ENCODE results near the gene CENPVL2.
"Not testable (repeated sequence)": the region's sequence is repeated elsewhere in the genome, so short reads cannot be mapped to it uniquely, and the experiment has no call there.

Gene CENPVL2

DNA sequence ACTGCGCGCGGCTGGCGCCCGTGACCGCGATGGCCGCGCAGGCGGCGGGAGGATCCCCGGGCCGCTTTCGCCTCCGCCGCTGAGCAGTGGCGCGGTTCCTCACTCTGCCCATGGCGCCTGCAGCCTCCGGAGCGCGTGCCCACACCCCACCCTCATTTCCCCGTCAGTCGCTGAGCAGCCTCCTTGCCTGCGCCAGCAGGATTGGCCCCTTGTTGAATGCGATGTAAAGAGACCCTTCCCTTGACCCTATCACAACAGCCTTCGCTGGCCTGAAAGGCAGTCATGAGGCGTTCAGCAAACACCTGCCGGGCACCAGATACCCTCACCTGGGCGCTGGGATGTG, at the start of gene CENPVL2:
CENPVL2 (minus strand) TSS at position 112 of the 343 bp plus-strand sequence; CDS start at position 112, 0 bp downstream.
- H3K27ac ChIP-seq, H3K4me3 ChIP-seq: not testable (repeated sequence)

DNA sequence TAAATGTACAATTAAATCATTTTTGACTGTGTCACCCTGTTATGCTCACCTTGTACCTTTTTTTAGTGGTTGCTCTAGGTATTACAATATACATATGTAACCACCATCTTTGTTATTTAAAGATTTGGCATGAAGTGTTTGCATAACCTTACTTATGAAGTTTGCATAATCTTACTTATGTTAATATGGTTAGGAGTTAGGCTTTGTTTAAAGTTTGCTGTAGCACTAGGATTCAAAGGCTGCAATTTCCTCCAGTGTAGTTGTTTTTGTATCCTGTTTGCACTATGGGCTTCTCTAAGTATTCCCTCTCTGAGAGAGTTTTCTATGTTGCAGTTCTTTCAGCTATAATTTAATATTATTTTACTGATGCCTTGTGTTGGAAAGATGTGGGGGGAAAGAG, 45.6 kb upstream of the CENPVL2 start:
- Histone ChIP-seq H3K27ac (no peak overlapping the region), H3K4me3 (no peak overlapping the region)

DNA sequence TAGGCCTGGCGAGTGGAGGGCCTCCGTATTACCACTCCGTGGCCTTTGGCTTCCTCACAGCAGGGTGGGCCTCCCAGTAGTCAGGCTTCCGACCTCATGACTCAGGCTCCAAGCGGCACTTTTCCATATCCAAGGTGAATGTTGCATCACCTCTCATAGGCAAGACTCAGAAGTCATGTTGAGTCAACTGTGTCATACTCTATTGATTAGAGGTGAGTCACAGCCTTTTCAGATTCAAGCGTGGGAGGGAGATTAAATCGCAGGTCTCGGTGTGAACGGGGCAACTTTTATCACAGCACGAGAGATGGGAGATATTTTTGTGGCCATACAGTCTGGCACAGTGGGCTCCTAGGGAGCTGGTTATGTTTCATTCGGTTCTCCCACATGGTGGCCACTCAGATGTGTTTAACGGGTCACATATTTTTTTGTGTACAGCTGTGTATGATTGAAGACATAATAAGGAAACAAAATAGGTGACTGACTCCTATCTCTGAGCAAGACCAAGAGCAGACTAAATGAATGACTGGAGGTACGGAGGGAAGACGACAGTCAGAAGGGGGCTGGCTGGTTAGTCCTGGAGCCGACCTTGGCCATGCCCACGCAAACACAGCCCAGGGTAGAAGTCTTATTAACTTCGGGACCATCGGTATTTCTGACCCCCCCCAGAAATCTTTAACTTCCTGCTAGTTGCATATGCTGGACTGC, 30.5 kb upstream of the CENPVL2 start:
- not testable (repeated sequence) for H3K27ac ChIP-seq, H3K4me3 ChIP-seq

DNA sequence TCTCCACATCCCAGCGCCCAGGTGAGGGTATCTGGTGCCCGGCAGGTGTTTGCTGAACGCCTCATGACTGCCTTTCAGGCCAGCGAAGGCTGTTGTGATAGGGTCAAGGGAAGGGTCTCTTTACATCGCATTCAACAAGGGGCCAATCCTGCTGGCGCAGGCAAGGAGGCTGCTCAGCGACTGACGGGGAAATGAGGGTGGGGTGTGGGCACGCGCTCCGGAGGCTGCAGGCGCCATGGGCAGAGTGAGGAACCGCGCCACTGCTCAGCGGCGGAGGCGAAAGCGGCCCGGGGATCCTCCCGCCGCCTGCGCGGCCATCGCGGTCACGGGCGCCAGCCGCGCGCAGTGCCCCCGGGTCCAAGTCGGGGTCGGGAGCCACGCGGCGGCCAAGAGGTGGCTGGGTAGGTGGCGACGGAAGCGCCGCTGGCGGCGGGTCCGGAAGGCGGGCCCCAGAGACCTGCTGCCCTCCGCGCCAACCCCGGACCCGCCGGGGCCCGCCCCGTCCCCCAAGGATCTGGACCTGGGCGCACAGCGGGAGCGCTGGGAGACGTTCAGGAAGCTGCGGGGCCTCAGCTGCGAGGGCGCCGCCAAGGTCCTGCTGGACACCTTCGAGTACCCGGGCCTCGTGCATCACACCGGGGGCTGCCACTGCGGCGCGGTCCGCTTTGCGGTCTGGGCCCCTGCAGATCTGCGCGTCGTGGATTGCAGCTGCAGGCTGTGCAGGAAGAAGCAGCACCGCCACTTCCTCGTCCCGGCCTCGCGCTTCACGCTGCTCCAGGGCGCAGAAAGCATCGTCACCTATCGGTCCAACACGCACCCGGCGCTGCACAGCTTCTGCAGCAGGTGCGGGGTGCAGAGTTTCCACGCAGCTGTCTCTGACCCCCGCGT, 27.9 kb upstream of the CENPVL2 start, which contains the start of gene CENPVL1:
CENPVL1 (plus strand) TSS at position 236 of the 888 bp plus-strand sequence; CDS start at position 236, 0 bp downstream.
- not testable (repeated sequence) for H3K4me3 ChIP-seq, H3K27ac ChIP-seq

DNA sequence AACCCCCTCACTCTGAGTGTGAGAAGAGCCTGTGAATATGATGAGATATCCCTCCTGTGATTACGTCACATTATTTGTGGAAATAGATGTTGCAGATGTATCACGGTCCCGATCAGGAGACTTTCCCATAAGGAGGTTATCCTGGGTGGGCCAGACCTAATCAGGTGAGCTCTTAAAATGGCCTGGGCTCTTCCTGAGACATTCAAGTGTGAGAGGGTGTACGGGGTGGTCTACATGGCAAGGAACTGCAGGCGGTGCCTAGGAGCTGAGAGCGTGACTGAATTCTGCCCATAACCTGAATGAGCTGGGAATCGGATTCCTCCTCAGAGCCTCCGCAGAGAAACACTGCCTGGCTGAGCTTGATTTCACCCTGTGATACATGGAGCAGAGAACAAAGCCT, 14.8 kb upstream of the CENPVL2 start:
- Histone ChIP-seq H3K4me3 (no peak overlapping the region), H3K27ac (no peak overlapping the region)

GRCh38 chrX:51694254-51694653, 11.6 kb upstream of the CENPVL2 start:
- Histone ChIP-seq H3K4me3 (no peak overlapping the region), H3K27ac (no peak overlapping the region)

DNA sequence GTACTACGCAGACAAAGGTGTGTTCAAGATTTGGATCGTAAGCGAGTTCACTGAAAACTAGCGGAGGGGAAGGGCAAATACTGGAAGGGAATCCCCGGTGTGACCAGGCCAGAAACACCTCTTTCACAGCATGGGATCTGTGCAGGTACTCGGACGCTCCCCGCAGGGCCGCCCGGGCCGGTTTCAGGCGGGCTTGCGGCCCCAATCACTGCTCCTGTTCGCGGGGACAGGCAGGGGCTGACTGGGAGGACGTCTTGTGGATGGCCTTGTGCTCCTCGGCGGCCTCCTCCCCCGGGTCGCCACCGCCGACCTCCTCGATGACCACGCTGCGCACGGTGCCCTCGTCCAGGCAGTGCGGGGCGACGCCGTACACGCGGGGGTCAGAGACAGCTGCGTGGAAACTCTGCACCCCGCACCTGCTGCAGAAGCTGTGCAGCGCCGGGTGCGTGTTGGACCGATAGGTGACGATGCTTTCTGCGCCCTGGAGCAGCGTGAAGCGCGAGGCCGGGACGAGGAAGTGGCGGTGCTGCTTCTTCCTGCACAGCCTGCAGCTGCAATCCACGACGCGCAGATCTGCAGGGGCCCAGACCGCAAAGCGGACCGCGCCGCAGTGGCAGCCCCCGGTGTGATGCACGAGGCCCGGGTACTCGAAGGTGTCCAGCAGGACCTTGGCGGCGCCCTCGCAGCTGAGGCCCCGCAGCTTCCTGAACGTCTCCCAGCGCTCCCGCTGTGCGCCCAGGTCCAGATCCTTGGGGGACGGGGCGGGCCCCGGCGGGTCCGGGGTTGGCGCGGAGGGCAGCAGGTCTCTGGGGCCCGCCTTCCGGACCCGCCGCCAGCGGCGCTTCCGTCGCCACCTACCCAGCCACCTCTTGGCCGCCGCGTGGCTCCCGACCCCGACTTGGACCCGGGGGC, 567 bp downstream of the CENPVL2 start:
- H3K4me3 ChIP-seq, H3K27ac ChIP-seq: not testable (repeated sequence)

DNA sequence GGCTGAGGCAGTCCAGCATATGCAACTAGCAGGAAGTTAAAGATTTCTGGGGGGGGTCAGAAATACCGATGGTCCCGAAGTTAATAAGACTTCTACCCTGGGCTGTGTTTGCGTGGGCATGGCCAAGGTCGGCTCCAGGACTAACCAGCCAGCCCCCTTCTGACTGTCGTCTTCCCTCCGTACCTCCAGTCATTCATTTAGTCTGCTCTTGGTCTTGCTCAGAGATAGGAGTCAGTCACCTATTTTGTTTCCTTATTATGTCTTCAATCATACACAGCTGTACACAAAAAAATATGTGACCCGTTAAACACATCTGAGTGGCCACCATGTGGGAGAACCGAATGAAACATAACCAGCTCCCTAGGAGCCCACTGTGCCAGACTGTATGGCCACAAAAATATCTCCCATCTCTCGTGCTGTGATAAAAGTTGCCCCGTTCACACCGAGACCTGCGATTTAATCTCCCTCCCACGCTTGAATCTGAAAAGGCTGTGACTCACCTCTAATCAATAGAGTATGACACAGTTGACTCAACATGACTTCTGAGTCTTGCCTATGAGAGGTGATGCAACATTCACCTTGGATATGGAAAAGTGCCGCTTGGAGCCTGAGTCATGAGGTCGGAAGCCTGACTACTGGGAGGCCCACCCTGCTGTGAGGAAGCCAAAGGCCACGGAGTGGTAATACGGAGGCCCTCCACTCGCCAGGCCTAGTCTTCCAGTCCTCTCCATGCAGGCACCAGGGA, 2.8 kb downstream of the CENPVL2 start:
- H3K4me3 ChIP-seq, H3K27ac ChIP-seq: not testable (repeated sequence)

GRCh38 chrX:51665981-51666380, 16.6 kb downstream of the CENPVL2 start:
- Histone ChIP-seq H3K27ac (no peak overlapping the region), H3K4me3 (no peak overlapping the region)

DNA sequence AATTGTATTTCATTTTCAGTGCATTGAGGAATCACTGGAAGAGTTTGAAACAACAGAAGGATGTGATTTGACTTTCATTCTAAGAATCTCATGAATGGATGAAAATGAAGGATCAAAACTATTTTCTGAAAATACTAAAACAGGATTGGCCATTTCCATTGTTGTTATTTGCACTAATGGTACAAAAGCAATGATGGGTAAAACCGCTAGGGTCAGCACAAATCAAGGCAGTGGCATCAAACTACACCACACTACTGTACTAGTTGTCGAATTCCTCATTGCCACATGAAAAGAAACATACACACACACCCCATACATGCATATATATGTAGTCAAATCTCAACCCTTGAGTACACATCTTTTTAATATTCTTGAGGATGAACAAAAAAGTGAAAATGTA, 39.3 kb downstream of the CENPVL2 start:
- H3K4me3 ChIP-seq: no peak overlapping the region
- no peak overlapping the region for H3K27ac ChIP-seq

GRCh38 chrX:51641421-51642021, 41.1 kb downstream of the CENPVL2 start:
- Histone ChIP-seq H3K27ac (no peak overlapping the region), H3K4me3 (no peak overlapping the region)

DNA sequence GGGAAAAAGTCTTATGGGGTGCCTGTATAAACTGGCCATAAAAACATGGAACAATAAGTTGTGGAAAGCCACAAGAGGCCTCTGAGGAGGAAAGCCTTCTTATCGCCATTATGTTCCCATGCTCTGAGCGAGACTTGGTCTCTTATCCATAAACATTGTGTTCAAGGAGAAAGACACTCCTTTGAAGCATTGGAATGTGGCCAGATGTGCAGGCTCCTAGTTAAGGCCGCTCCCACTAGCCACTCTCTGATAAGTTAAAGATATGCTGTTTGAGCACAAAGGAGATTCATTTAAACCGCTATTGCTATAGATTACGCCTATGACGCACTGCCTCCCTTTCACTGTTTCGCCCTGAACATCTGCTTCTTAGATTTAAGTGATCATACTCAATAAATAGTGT, 46.1 kb downstream of the CENPVL2 start:
- not testable (repeated sequence) for H3K27ac ChIP-seq, H3K4me3 ChIP-seq

Data from skin epidermis (tissue), 12 donors.